Small intestine (tissue), 7 donors: ENCODE measurements around the gene TMEM108. TPM values are rescaled to one million over a fixed set of nuclear protein-coding genes. Genes with fewer than 3 reads are reported as not detected.

ENCODE experiments used
- DNase-seq, 2 donors: peaks; one replicate each; pipeline versions ENCODE4 v3.0.0 to v3.0.0-alpha.2; 2013
- FAIRE-seq: peaks from 2 replicates; lab custom pipeline; 2012; peaks lifted over from hg19 to GRCh38; lab: Jason Lieb, UNC
- H3K27ac ChIP-seq, 3 donors: one replicate each; pipeline ENCODE4 v1.5.1; 2013; ENCODE audit warnings: low read length in 2 of 3, mild to moderate bottlenecking in 2 of 3, control low read depth in 1 of 3, inconsistent platforms in 1 of 3, low read depth in 1 of 3, moderate library complexity in 1 of 3
- H3K27me3 ChIP-seq, 3 donors: one replicate each; pipeline ENCODE4 v1.6.1; 2013; ENCODE audit warnings: low read length in 3 of 3, inconsistent platforms in 1 of 3; ENCODE audit not compliant: control insufficient read depth in 3 of 3, insufficient read depth in 3 of 3
- H3K36me3 ChIP-seq, 3 donors: one replicate each; pipeline ENCODE4 v1.6.1; 2013; ENCODE audit warnings: low read length in 3 of 3, inconsistent platforms in 1 of 3, low read depth in 1 of 3, mild to moderate bottlenecking in 1 of 3, moderate library complexity in 1 of 3; ENCODE audit not compliant: control insufficient read depth in 3 of 3, insufficient read depth in 2 of 3
- H3K4me1 ChIP-seq, 3 donors: one replicate each; pipeline ENCODE4 v1.6.1; 2013; ENCODE audit warnings: low read length in 2 of 3, inconsistent platforms in 1 of 3, low read depth in 1 of 3, mild to moderate bottlenecking in 1 of 3, moderate library complexity in 1 of 3; ENCODE audit not compliant: control insufficient read depth in 3 of 3, insufficient read depth in 2 of 3
- H3K4me3 ChIP-seq, 3 donors: one replicate each; pipeline ENCODE4 v1.5.1; 2013; ENCODE audit warnings: low read length in 3 of 3, control low read depth in 1 of 3, inconsistent platforms in 1 of 3, low read depth in 1 of 3, mild to moderate bottlenecking in 1 of 3, moderate library complexity in 1 of 3
- H3K9me3 ChIP-seq, 2 donors: one replicate each; pipeline ENCODE4 v1.6.1; 2013; ENCODE audit warnings: low read depth in 1 of 2, low read length in 1 of 2; ENCODE audit not compliant: control insufficient read depth in 2 of 2, insufficient read depth in 1 of 2
- WGBS, 3 donors: extraction: QIAGEN DNeasy Blood & Tissue Kit; methylation state at CpG; one replicate each; pipeline ENCODE4 v1.1.7; 2013; 5-methylcytosine and 5-hydroxymethylcytosine counted together
- polyA plus RNA-seq, 4 donors: library from polyadenylated mRNA; stranded (reverse) in 3 of 4; unstranded in 1 of 4; fragments of 200-250 nt in 3 of 4; fragments of 120-200 nt in 1 of 4; gene quantifications; one replicate each; pipeline versions ENCODE4 v1.2.1 to v1.2.3, GENCODE V29; 2013
- donor health status: healthy with polysubstance abuse.
- donor health status: control.
- donor health status: control.
- donor health status: Bipolar disorder and iron deficiency.
- donor health status: healthy.

Gene TMEM108
- polyA plus RNA-seq, 4 donors, result 0.41 to 0.94 TPM; not detected in 2

- Histone ChIP-seq H3K4me1 (no peaks in the 10 kb centered on the region), H3K27me3 (no peaks in the 10 kb centered on the region), H3K27ac (no peak overlapping the region), H3K36me3 (no peaks in the 10 kb centered on the region), H3K9me3 (no peaks in the 10 kb centered on the region), H3K4me3 (no peak overlapping the region)
- DNase-seq (no peak), FAIRE-seq (no peak)
- WGBS, 3 donors, result 49 to 64% (median 53%) methylated on average over 2 of the region's 2 CpGs
Measured at GRCh38 chr3:133277813-133278212, 239.6 kb downstream of the TMEM108 start.

- H3K36me3 ChIP-seq, result no peaks in the 10 kb centered on the region
- H3K27ac ChIP-seq, result no peak overlapping the region
- no peak for DNase-seq
- WGBS, 3 donors, result 83 to 91% (median 83%) methylated on average over 7 of the region's 7 CpGs
- FAIRE-seq, result no peak
- H3K4me1 ChIP-seq, result no peaks in the 10 kb centered on the region
- H3K27me3 ChIP-seq, result no peaks in the 10 kb centered on the region
- H3K4me3 ChIP-seq, result no peak overlapping the region
- no peaks in the 10 kb centered on the region for H3K9me3 ChIP-seq
Measured at GRCh38 chr3:133278260-133279043, 240.3 kb downstream of the TMEM108 start.

GRCh38 chr3:133280586-133280985 is 242.4 kb downstream of the TMEM108 start:
- FAIRE-seq, result no peak

GRCh38 chr3:133282236-133282635 is 244.0 kb downstream of the TMEM108 start:
- Histone ChIP-seq H3K27me3 (peaks cover 0 to 3% (median 0%) of the 10 kb centered on the region in 3 donors), H3K9me3 (no peaks in the 10 kb centered on the region), H3K4me3 (no peak overlapping the region), H3K27ac (no peak overlapping the region), H3K4me1 (no peaks in the 10 kb centered on the region), H3K36me3 (no peaks in the 10 kb centered on the region)
- DNase-seq (no peak), FAIRE-seq (no peak)
- WGBS, 3 donors, result 67 to 77% (median 67%) methylated on average over 4 of the region's 4 CpGs

More at GRCh38 chr3:133280586-133280985, 242.4 kb downstream of the TMEM108 start:
- no peak overlapping the region for H3K27ac ChIP-seq
- WGBS, 3 donors, result 33 to 61% (median 39%) methylated on average over 1 of the region's 1 CpG
- peaks cover 0 to 3% (median 0%) of the 10 kb centered on the region in 3 donors for H3K27me3 ChIP-seq
- H3K9me3 ChIP-seq, result no peaks in the 10 kb centered on the region
- no peak overlapping the region for H3K4me3 ChIP-seq
- H3K36me3 ChIP-seq, result no peaks in the 10 kb centered on the region
- no peak for DNase-seq
- no peaks in the 10 kb centered on the region for H3K4me1 ChIP-seq

- Histone ChIP-seq H3K4me3 (no peak overlapping the region), H3K4me1 (no peaks in the 10 kb centered on the region), H3K9me3 (no peaks in the 10 kb centered on the region), H3K36me3 (no peaks in the 10 kb centered on the region), H3K27ac (no peak overlapping the region), H3K27me3 (peaks cover 0 to 3% (median 0%) of the 10 kb centered on the region in 3 donors)
- WGBS, 3 donors, result 50 to 67% (median 52%) methylated on average over 4 of the region's 4 CpGs
- FAIRE-seq (no peak), DNase-seq (no peak)
Measured at GRCh38 chr3:133283958-133284807, 246.0 kb downstream of the TMEM108 start.

GRCh38 chr3:133289322-133289721 is 251.1 kb downstream of the TMEM108 start:
- FAIRE-seq, result no peak
- H3K36me3 ChIP-seq, result no peaks in the 10 kb centered on the region
- 82 to 94% (median 87%) methylated on average over 3 of the region's 3 CpGs for WGBS, 3 donors

GRCh38 chr3:133292296-133292695 is 254.1 kb downstream of the TMEM108 start:
- DNase-seq (no peak), FAIRE-seq (no peak)
- H3K4me1 ChIP-seq, result no peaks in the 10 kb centered on the region
- H3K27ac ChIP-seq, result no peak overlapping the region
- H3K4me3 ChIP-seq, result no peak overlapping the region
- no peaks in the 10 kb centered on the region for H3K9me3 ChIP-seq
- 35 to 55% (median 47%) methylated on average over 3 of the region's 3 CpGs for WGBS, 3 donors
- no peaks in the 10 kb centered on the region for H3K27me3 ChIP-seq
- no peaks in the 10 kb centered on the region for H3K36me3 ChIP-seq

More at GRCh38 chr3:133289322-133289721, 251.1 kb downstream of the TMEM108 start:
- H3K4me1 ChIP-seq, result no peaks in the 10 kb centered on the region
- DNase-seq, result no peak
- H3K27ac ChIP-seq, result no peak overlapping the region
- no peaks in the 10 kb centered on the region for H3K27me3 ChIP-seq
- H3K9me3 ChIP-seq, result no peaks in the 10 kb centered on the region
- H3K4me3 ChIP-seq, result no peak overlapping the region

- H3K27me3 ChIP-seq, result no peaks in the 10 kb centered on the region
- no peak overlapping the region for H3K27ac ChIP-seq
- WGBS, 3 donors, result 38 to 60% (median 48%) methylated on average over 4 of the region's 4 CpGs
- H3K4me1 ChIP-seq, result no peaks in the 10 kb centered on the region
- FAIRE-seq (no peak), DNase-seq (no peak)
- H3K9me3 ChIP-seq, result no peaks in the 10 kb centered on the region
- no peak overlapping the region for H3K4me3 ChIP-seq
- H3K36me3 ChIP-seq, result no peaks in the 10 kb centered on the region
Measured at GRCh38 chr3:133293397-133294110, 255.4 kb downstream of the TMEM108 start.
